RWPE2 (cell line): Measurements from ENCODE around the gene RBM4B.

ENCODE experiments used
- ATAC-seq: fragments of 200-7000 bp; cut with Tn5 transposase; 3 replicates; pipeline ENCODE4 v1.9.1; 2021; ENCODE audit warnings: low read depth
- DNase-seq: peaks from one replicate; pipeline ENCODE4 v3.0.0-alpha.2; 2020; ENCODE audit warnings: low spot score
- H3K27ac ChIP-seq: fragments of 450-650 bp; 2 replicates; pipeline ENCODE4 v1.5.1; 2017; ENCODE audit warnings: mild to moderate bottlenecking; ENCODE audit not compliant: poor library complexity, severe bottlenecking
- H3K27me3 ChIP-seq: fragments of 250-450 bp; sonication (Bioruptor Pico); 2 replicates; pipeline ENCODE4 v1.5.1; 2021; ENCODE audit warnings: mild to moderate bottlenecking, moderate library complexity; ENCODE audit not compliant: insufficient read depth, poor library complexity, severe bottlenecking
- H3K36me3 ChIP-seq: fragments of 250-450 bp; sonication (Bioruptor Pico); 2 replicates; pipeline ENCODE4 v1.5.1; 2020; ENCODE audit warnings: low read depth, mild to moderate bottlenecking, moderate library complexity
- H3K4me1 ChIP-seq: fragments of 250-450 bp; sonication (Bioruptor Pico); 2 replicates; pipeline ENCODE4 v1.5.1; 2021; ENCODE audit warnings: mild to moderate bottlenecking, moderate library complexity; ENCODE audit not compliant: insufficient read depth, poor library complexity, severe bottlenecking
- H3K4me3 ChIP-seq: fragments of 250-450 bp; sonication (Bioruptor Pico); 2 replicates; pipeline ENCODE4 v1.5.1; 2021; ENCODE audit warnings: mild to moderate bottlenecking, moderate library complexity; ENCODE audit not compliant: severe bottlenecking
- H3K9me3 ChIP-seq: fragments of 250-450 bp; sonication (Bioruptor Pico); 2 replicates; pipeline ENCODE4 v1.5.1; 2021; ENCODE audit warnings: mild to moderate bottlenecking, moderate library complexity; ENCODE audit not compliant: severe bottlenecking
- TF ChIP-seq, protein P1 (sequence below): fragments of 450-650 bp; IDR thresholded peaks from one replicate; pipeline ENCODE4 v1.5.1; 2017; ENCODE audit warnings: mild to moderate bottlenecking, moderate library complexity; ENCODE audit not compliant: poor library complexity, severe bottlenecking

The RBM4B gene

DNA sequence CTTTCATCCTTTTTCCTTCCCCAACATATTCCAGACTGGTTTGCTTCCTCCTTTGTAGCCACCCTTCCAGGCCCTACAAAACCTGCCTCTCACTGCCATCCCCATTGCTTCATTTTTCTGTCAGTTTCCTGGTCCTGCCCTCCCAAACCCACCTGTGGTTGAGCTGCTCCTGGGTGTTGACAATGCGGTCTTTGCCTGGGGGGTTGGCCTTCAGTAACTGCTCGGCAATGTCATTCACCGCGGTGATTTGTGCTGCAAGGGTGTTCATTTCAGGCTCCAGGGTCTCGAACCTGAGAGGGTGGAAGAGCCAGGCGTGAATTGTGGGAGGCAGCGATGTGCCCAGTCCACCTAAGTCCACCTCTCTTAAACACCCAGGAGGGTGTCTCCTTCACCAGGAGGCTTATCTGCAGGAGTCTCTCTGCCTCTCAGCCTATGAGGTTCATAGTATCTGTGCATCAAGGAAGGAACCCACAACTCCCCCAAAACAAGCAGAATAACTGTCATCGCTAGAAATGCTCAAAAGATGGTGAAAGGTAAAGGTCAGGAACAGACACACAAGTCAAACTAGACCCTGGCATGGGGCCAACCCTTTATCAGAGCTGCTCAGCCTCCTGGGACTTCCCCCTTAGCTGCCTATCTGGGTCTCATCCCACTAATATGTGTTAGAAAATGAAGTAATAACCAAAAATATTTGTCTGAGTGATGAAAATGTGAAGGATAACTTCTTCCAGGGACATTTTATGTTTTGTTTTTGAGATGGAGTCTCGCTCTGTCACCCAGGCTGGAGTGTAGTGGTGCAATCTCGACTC is 23.9 kb upstream of the RBM4B start:
- H3K4me3 ChIP-seq: no peak overlapping the region
- H3K27me3 ChIP-seq: no peaks in the 10 kb centered on the region
- peaks cover 33% of the 10 kb centered on the region for H3K36me3 ChIP-seq
- no peaks in the 10 kb centered on the region for H3K4me1 ChIP-seq
- TF ChIP-seq, protein P1, sequence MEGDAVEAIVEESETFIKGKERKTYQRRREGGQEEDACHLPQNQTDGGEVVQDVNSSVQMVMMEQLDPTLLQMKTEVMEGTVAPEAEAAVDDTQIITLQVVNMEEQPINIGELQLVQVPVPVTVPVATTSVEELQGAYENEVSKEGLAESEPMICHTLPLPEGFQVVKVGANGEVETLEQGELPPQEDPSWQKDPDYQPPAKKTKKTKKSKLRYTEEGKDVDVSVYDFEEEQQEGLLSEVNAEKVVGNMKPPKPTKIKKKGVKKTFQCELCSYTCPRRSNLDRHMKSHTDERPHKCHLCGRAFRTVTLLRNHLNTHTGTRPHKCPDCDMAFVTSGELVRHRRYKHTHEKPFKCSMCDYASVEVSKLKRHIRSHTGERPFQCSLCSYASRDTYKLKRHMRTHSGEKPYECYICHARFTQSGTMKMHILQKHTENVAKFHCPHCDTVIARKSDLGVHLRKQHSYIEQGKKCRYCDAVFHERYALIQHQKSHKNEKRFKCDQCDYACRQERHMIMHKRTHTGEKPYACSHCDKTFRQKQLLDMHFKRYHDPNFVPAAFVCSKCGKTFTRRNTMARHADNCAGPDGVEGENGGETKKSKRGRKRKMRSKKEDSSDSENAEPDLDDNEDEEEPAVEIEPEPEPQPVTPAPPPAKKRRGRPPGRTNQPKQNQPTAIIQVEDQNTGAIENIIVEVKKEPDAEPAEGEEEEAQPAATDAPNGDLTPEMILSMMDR: no peak
- H3K9me3 ChIP-seq: no peaks in the 10 kb centered on the region
- no peak overlapping the region for H3K27ac ChIP-seq
- ATAC-seq: no peak
- no peak for DNase-seq

DNA sequence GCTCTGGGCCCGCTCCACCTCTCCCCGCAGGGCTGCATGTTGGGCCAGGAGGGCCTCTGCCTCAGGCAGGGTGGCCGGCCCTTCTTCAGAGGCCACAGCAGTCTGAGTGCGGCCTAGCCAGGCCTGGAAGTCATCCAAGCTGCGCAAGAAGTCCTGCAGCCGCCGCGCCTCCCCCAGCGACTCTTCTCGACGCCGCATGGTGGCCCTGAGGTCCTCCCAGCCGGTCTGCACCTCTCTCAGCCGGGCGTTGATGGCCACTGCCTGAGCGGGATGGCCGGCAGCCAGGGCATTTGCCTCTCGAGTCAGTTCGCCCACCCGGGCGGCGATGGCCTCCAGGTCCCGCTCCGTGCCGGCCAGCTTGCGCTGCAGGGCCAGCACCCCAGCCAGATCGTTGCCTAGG is 23.1 kb upstream of the RBM4B start:
- no peaks in the 10 kb centered on the region for H3K27me3 ChIP-seq
- no peak overlapping the region for H3K4me3 ChIP-seq
- TF ChIP-seq, protein P1: no peak
- DNase-seq (no peak), ATAC-seq (no peak)
- H3K27ac ChIP-seq: no peak overlapping the region
- peaks cover 33% of the 10 kb centered on the region for H3K36me3 ChIP-seq
- no peaks in the 10 kb centered on the region for H3K9me3 ChIP-seq
- no peaks in the 10 kb centered on the region for H3K4me1 ChIP-seq

DNA sequence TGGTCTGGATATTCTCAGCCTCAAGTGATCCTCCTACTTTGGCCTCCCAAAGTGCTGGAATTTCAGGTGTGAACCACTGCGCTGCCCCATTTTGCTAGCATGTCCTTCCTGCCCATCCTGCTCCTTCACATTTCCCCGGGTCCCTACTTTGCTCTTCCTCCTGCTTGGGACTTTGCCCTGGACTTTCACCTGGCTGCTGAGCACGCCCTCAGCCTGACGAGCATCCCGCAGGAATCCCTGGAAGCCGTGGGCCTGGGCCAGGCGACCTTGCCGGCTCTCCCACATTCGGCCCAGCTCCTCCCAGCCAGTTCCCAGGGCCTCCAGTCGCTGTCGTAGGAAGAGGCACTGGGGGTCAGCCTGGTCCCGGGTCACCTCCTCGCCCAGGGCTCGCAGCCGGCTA is 22.6 kb upstream of the RBM4B start:
- DNase-seq: no peak
- Histone ChIP-seq H3K4me3 (no peak overlapping the region), H3K27me3 (no peaks in the 10 kb centered on the region), H3K27ac (no peak overlapping the region), H3K36me3 (peaks cover 33% of the 10 kb centered on the region), H3K4me1 (no peaks in the 10 kb centered on the region), H3K9me3 (no peaks in the 10 kb centered on the region)
- ATAC-seq: no peak
- TF ChIP-seq, protein P1: no peak

DNA sequence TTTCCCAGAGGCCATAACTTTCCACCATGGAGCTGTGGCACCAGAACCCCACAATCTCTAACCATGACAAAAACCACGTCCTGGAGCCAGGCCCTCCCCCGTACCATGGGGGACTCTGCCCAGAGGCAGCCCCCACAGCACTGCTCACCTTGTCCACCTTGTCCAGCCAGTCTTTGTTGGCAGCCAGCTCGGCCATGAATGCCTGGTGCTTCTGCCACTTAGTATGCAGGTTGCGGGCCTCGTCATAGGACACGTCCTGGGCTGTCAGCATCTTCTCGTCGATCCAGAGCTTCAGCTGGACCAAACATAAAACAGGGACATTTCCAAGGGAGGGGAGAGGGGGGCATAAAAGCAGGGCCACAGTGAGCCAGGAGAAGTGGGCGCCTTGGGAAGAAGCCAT is 20.8 kb upstream of the RBM4B start:
- Histone ChIP-seq H3K9me3 (no peaks in the 10 kb centered on the region), H3K27me3 (no peaks in the 10 kb centered on the region), H3K27ac (no peak overlapping the region), H3K36me3 (peaks cover 34% of the 10 kb centered on the region), H3K4me1 (no peaks in the 10 kb centered on the region), H3K4me3 (no peak overlapping the region)
- ATAC-seq (no peak), DNase-seq (no peak)
- TF ChIP-seq, protein P1: no peak

DNA sequence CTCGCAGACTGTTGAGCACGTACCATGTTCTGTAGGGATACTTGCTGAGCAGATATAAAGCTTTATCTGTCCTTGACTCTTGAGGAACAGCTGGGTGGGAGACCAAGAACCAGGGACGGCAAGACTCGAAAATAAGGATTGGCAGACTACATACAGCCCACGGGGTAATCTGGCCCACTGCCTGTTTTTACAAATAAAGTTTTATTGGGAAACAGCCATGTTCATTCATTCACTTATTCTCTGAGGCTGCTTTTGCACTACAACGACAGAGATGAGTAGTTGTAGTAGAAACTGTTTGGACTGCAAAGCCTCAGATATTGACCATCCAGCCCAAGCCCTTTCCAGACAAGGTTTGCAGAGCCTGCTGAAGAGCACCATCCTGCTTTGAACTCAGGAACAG is 20.3 kb upstream of the RBM4B start:
- ATAC-seq (no peak), DNase-seq (no peak)
- H3K4me1 ChIP-seq: no peaks in the 10 kb centered on the region
- no peaks in the 10 kb centered on the region for H3K9me3 ChIP-seq
- H3K27me3 ChIP-seq: no peaks in the 10 kb centered on the region
- H3K27ac ChIP-seq: no peak overlapping the region
- TF ChIP-seq, protein P1: no peak
- peaks cover 39% of the 10 kb centered on the region for H3K36me3 ChIP-seq
- no peak overlapping the region for H3K4me3 ChIP-seq
